GM23338 (cell line): ENCODE measurements around the gene TSC22D2.

ENCODE experiments used
- CREB1 ChIP-seq: fragments of 250-450 bp; sonication (Bioruptor Pico); IDR thresholded peaks from 2 replicates; pipeline ENCODE4 v1.5.0; 2020; ENCODE audit warnings: low read depth, mild to moderate bottlenecking, moderate library complexity
- EZH2 ChIP-seq: fragments of 200-600 bp; sonication (generic); IDR thresholded peaks from one replicate; pipeline ENCODE4 v1.8.0; 2017; ENCODE audit warnings: antibody characterized with exemption, mild to moderate bottlenecking, low read depth; ENCODE audit not compliant: unreplicated experiment
- EZH2phosphoT487 ChIP-seq: fragments of 200-600 bp; sonication (generic); IDR thresholded peaks from one replicate; pipeline ENCODE4 v1.8.1; 2018; ENCODE audit warnings: antibody characterized with exemption; ENCODE audit not compliant: unreplicated experiment
- POLR2AphosphoS5 ChIP-seq: IDR thresholded peaks from 2 replicates; pipeline ENCODE4 v1.6.1; 2016; ENCODE audit warnings: antibody characterized with exemption, low read depth
- TF ChIP-seq, protein P1 (sequence below), 2 experiments: fragments of 200-600 bp in 1 of 2; sonication (generic) in 1 of 2; conservative IDR thresholded peaks; 2 replicates each; pipeline versions ENCODE4 v1.5.1 to v1.6.1; 2016 to 2017; ENCODE audit warnings: antibody characterized with exemption in 2 of 2, low read depth in 2 of 2, mild to moderate bottlenecking in 2 of 2, moderate library complexity in 1 of 2
- TF ChIP-seq, protein P2 (sequence below): IDR thresholded peaks from one replicate; pipeline ENCODE4 v1.6.1; 2018; ENCODE audit warnings: antibody characterized with exemption; ENCODE audit not compliant: unreplicated experiment
- TF ChIP-seq, protein P3 (sequence below): IDR thresholded peaks from 2 replicates; pipeline ENCODE4 v1.6.1; 2016; ENCODE audit warnings: antibody characterized with exemption

DNA sequence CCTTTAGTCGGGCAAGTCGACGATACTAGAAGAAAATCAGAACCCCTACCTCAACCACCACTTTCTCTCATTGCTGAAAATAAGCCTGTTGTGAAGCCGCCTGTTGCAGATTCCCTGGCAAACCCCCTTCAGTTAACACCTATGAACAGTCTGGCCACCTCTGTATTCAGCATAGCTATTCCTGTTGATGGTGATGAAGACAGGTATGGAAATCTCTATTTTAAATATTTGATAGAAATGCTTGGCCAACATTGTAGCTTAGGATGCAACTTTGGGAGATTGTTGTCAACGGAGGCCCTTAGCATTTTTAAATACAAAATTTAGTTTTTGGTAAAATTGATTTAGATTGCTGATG lies 3.0 kb downstream of the TSC22D2 start:
- TF ChIP-seq, protein P1, sequence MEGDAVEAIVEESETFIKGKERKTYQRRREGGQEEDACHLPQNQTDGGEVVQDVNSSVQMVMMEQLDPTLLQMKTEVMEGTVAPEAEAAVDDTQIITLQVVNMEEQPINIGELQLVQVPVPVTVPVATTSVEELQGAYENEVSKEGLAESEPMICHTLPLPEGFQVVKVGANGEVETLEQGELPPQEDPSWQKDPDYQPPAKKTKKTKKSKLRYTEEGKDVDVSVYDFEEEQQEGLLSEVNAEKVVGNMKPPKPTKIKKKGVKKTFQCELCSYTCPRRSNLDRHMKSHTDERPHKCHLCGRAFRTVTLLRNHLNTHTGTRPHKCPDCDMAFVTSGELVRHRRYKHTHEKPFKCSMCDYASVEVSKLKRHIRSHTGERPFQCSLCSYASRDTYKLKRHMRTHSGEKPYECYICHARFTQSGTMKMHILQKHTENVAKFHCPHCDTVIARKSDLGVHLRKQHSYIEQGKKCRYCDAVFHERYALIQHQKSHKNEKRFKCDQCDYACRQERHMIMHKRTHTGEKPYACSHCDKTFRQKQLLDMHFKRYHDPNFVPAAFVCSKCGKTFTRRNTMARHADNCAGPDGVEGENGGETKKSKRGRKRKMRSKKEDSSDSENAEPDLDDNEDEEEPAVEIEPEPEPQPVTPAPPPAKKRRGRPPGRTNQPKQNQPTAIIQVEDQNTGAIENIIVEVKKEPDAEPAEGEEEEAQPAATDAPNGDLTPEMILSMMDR (conservative IDR thresholded peaks at IDR 0.05; ENCODE audit: low read depth in 2 of 2) = no peak
- no peak for TF ChIP-seq EZH2phosphoT487
- TF ChIP-seq, protein P2, sequence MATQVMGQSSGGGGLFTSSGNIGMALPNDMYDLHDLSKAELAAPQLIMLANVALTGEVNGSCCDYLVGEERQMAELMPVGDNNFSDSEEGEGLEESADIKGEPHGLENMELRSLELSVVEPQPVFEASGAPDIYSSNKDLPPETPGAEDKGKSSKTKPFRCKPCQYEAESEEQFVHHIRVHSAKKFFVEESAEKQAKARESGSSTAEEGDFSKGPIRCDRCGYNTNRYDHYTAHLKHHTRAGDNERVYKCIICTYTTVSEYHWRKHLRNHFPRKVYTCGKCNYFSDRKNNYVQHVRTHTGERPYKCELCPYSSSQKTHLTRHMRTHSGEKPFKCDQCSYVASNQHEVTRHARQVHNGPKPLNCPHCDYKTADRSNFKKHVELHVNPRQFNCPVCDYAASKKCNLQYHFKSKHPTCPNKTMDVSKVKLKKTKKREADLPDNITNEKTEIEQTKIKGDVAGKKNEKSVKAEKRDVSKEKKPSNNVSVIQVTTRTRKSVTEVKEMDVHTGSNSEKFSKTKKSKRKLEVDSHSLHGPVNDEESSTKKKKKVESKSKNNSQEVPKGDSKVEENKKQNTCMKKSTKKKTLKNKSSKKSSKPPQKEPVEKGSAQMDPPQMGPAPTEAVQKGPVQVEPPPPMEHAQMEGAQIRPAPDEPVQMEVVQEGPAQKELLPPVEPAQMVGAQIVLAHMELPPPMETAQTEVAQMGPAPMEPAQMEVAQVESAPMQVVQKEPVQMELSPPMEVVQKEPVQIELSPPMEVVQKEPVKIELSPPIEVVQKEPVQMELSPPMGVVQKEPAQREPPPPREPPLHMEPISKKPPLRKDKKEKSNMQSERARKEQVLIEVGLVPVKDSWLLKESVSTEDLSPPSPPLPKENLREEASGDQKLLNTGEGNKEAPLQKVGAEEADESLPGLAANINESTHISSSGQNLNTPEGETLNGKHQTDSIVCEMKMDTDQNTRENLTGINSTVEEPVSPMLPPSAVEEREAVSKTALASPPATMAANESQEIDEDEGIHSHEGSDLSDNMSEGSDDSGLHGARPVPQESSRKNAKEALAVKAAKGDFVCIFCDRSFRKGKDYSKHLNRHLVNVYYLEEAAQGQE = no peak
- TF ChIP-seq POLR2AphosphoS5 = no peak
- no peak for TF ChIP-seq EZH2
- no peak for TF ChIP-seq CREB1 (CRISPR knock-in tag)
- TF ChIP-seq, protein P3, sequence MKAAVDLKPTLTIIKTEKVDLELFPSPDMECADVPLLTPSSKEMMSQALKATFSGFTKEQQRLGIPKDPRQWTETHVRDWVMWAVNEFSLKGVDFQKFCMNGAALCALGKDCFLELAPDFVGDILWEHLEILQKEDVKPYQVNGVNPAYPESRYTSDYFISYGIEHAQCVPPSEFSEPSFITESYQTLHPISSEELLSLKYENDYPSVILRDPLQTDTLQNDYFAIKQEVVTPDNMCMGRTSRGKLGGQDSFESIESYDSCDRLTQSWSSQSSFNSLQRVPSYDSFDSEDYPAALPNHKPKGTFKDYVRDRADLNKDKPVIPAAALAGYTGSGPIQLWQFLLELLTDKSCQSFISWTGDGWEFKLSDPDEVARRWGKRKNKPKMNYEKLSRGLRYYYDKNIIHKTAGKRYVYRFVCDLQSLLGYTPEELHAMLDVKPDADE = no peak
